ENCODE measurements around the gene IL1RAPL2. TPM values are rescaled to one million over a fixed set of nuclear protein-coding genes. Genes with fewer than 3 reads are reported as not detected.

Gene IL1RAPL2
- total and polyA plus RNA-seq, 2 of the 4 experiments (the other 2 are of a cell fraction): 0.03 TPM; not detected in 1

- intact Hi-C loops (cut with micrococcal nuclease) (no loop called here), dilution Hi-C loops (cut with HindIII; ENCODE audit: low sequenced_read_pairs, unreplicated experiment) (no loop called here), in situ Hi-C loops (cut with MboI; ENCODE audit: low sequenced_read_pairs) (no loop called here)
- Histone ChIP-seq H2AK9ac (replicated peaks; ENCODE audit: low read depth, low read length, poor library complexity) (no peak overlapping the region), H4K91ac (ENCODE audit: insufficient read depth, low read depth, low read length) (no peak overlapping the region), H2AFZ (replicated peaks; ENCODE audit: low read length, poor library complexity) (no peak overlapping the region), H2AK5ac (ENCODE audit: low read depth, low read length) (no peak overlapping the region), H3K4me1 (ENCODE audit: control insufficient read depth, insufficient read depth, low read length) (no peaks in the 10 kb centered on the region), H2BK20ac (ENCODE audit: low read depth, low read length) (no peak overlapping the region), H3K23ac (ENCODE audit: low read depth, low read length) (no peak overlapping the region), H2BK5ac (ENCODE audit: low read depth, low read length, poor library complexity, severe bottlenecking) (no peak overlapping the region), H3K9me1 (ENCODE audit: insufficient read depth, low read length) (no peaks in the 10 kb centered on the region), H3K4ac (ENCODE audit: low read depth, low read length) (no peak overlapping the region), H3K9me3 (ENCODE audit: control insufficient read depth, insufficient read depth, low read length) (no peaks in the 10 kb centered on the region), H2BK15ac (ENCODE audit: low read depth, low read length) (no peak overlapping the region), H4K20me1 (ENCODE audit: insufficient read depth, low read length) (no peaks in the 10 kb centered on the region), H3K9ac (ENCODE audit: low read depth, low read length) (no peak overlapping the region), H3K56ac (ENCODE audit: extremely low read depth, insufficient read depth, low read length) (no peak overlapping the region), H3K79me1 (ENCODE audit: low read depth in 1 of 2, low read length in 2 of 2) (no peaks in the 10 kb centered on the region), H3K4me2 (ENCODE audit: low read depth, low read length) (no peak overlapping the region), H3K4me3 (ENCODE audit: insufficient read depth, low read depth, low read length) (no peak overlapping the region), H3K36me3 (ENCODE audit: control insufficient read depth, insufficient read depth, low read length) (no peaks in the 10 kb centered on the region), H2BK120ac (ENCODE audit: low read depth, low read length) (no peak overlapping the region), H3K27me3 (ENCODE audit: control insufficient read depth, insufficient read depth, low read length) (no peaks in the 10 kb centered on the region), H3K18ac (ENCODE audit: low read depth, low read length) (no peak overlapping the region), H3K14ac (replicated peaks; ENCODE audit: low read depth, low read length) (no peak overlapping the region), H3K27ac (ENCODE audit: insufficient read depth, low read length) (no peak overlapping the region), H4K5ac (ENCODE audit: low read depth, low read length) (no peak overlapping the region), H4K8ac (ENCODE audit: low read depth in 2 of 2, low read length in 2 of 2) (no peak overlapping the region)
- CTCF ChIA-PET: no interaction called here
- WGBS, 2 experiments (ENCODE audit: extremely low coverage in 2 of 2, insufficient read length in 1 of 2): no CpG with 5 or more reads among the region's 1 CpG
- BruUV-seq (replicated peaks): no TSS peak
- POLR2A ChIA-PET (ENCODE audit: unreplicated experiment): no interaction called here
- ATAC-seq (ENCODE audit: low read depth) (no peak), DNase-seq (no peak)
- TF ChIP-seq BHLHE40 (IDR thresholded peaks at IDR 0.05; ENCODE audit: low read depth, low read length) (no peak), NFE2L2 (IDR thresholded peaks at IDR 0.05; ENCODE audit: low read depth, low read length) (no peak), RCOR1 (IDR thresholded peaks at IDR 0.05; ENCODE audit: insufficient replicate concordance, low read length) (no peak), RFX5 (IDR thresholded peaks at IDR 0.05; ENCODE audit: low read depth, low read length) (no peak), SMC3 (IDR thresholded peaks at IDR 0.05; ENCODE audit: low read depth, low read length) (no peak), MAFK (IDR thresholded peaks at IDR 0.05; ENCODE audit: low read depth, low read length) (no peak), USF2 (IDR thresholded peaks at IDR 0.05; ENCODE audit: low read depth, low read length) (no peak), CTCF (conservative IDR thresholded peaks at IDR 0.05; ENCODE audit: low read depth, low read length) (no peak), FOS (IDR thresholded peaks at IDR 0.05; ENCODE audit: low read depth, low read length) (no peak), CHD1 (IDR thresholded peaks at IDR 0.05; ENCODE audit: low read depth, low read length) (no peak), CEBPB (IDR thresholded peaks at IDR 0.05; ENCODE audit: low read depth, low read length) (no peak), RAD21 (IDR thresholded peaks at IDR 0.05; ENCODE audit: low read length) (no peak), POLR2A (IDR thresholded peaks at IDR 0.05; ENCODE audit: low read depth, low read length) (no peak), MXI1 (IDR thresholded peaks at IDR 0.05; ENCODE audit: borderline replicate concordance, low read depth, low read length) (no peak)
Measured at GRCh38 chrX:104877504-104877903, 311.5 kb downstream of the IL1RAPL2 start.
